IMR-90 (cell line): ENCODE results near the gene HDAC3. TPM values are rescaled to one million over a fixed set of nuclear protein-coding genes. Genes with fewer than 3 reads are reported as not detected.
A peak's percentile ranks its signal among the peaks of the same experiment; 100 is the strongest.

Experiments used
- ATAC-seq: fragments of 200-7000 bp; cut with Tn5 transposase; 2 replicates; pipeline ENCODE4 v1.9.1; 2020; ENCODE audit warnings: low read depth, mild to moderate bottlenecking, moderate library complexity
- BruUV-seq: library from RNA; stranded (reverse); fragments of 400-500 nt; replicated peaks from 2 replicates; lab custom pipeline; 2021; lab: Mats Ljungman, UMichigan
- CTCF ChIA-PET: fragments of 300-600 bp; formaldehyde crosslinking; extraction: SDS; loops from one replicate; lab custom pipeline; 2021; ENCODE audit warnings: antibody characterized with exemption; lab: Yijun Ruan, JAX
- POLR2A ChIA-PET: fragments of 300-600 bp; sonication (Branson Sonifier 250); formaldehyde crosslinking; loops from one replicate; lab custom pipeline; 2022; ENCODE audit warnings: antibody characterized with exemption; ENCODE audit not compliant: unreplicated experiment; lab: Charles Lee
- DNase-seq: peaks from one replicate; pipeline ENCODE4 v3.0.0; 2013
- H2AFZ ChIP-seq: replicated peaks from 2 replicates; pipeline ENCODE3; 2013; ENCODE audit warnings: low read length, mild to moderate bottlenecking; ENCODE audit not compliant: poor library complexity
- H2AK5ac ChIP-seq: 2 replicates; pipeline ENCODE4 v1.6.1; 2013; ENCODE audit warnings: low read depth, low read length, inconsistent platforms
- H2AK9ac ChIP-seq: replicated peaks from 2 replicates; pipeline ENCODE3; 2013; ENCODE audit warnings: mild to moderate bottlenecking, low read depth, low read length, moderate library complexity; ENCODE audit not compliant: poor library complexity
- H2BK120ac ChIP-seq: 2 replicates; pipeline ENCODE4 v1.6.1; 2013; ENCODE audit warnings: low read depth, low read length, inconsistent platforms
- H2BK15ac ChIP-seq: 3 replicates; pipeline ENCODE4 v1.6.1; 2013; ENCODE audit warnings: low read depth, low read length, inconsistent platforms
- H2BK20ac ChIP-seq: 2 replicates; pipeline ENCODE4 v1.6.1; 2013; ENCODE audit warnings: low read depth, mild to moderate bottlenecking, inconsistent platforms, low read length, moderate library complexity
- H2BK5ac ChIP-seq: 2 replicates; pipeline ENCODE4 v1.6.1; 2013; ENCODE audit warnings: mild to moderate bottlenecking, low read depth, low read length, inconsistent platforms; ENCODE audit not compliant: poor library complexity, severe bottlenecking
- H3K14ac ChIP-seq: replicated peaks from 2 replicates; pipeline ENCODE4 v1.6.1; 2013; ENCODE audit warnings: low read depth, low read length, inconsistent platforms
- H3K18ac ChIP-seq: 2 replicates; pipeline ENCODE4 v1.6.1; 2013; ENCODE audit warnings: low read depth, low read length, control low read depth
- H3K23ac ChIP-seq: 2 replicates; pipeline ENCODE4 v1.6.1; 2013; ENCODE audit warnings: low read depth, low read length, inconsistent platforms
- H3K27ac ChIP-seq: 2 replicates; pipeline ENCODE4 v1.5.1; 2013; ENCODE audit warnings: mild to moderate bottlenecking, control low read depth, low read length; ENCODE audit not compliant: insufficient read depth
- H3K27me3 ChIP-seq: 2 replicates; pipeline ENCODE4 v1.6.1; 2013; ENCODE audit warnings: low read length; ENCODE audit not compliant: control insufficient read depth, insufficient read depth
- H3K36me3 ChIP-seq: 2 replicates; pipeline ENCODE4 v1.6.1; 2013; ENCODE audit warnings: low read length, mixed read lengths; ENCODE audit not compliant: control insufficient read depth, insufficient read depth
- H3K4ac ChIP-seq: 2 replicates; pipeline ENCODE4 v1.6.1; 2013; ENCODE audit warnings: low read depth, low read length, inconsistent platforms
- H3K4me1 ChIP-seq: 2 replicates; pipeline ENCODE4 v1.6.1; 2013; ENCODE audit warnings: low read length, mixed read lengths; ENCODE audit not compliant: control insufficient read depth, insufficient read depth
- H3K4me2 ChIP-seq: 2 replicates; pipeline ENCODE4 v1.6.1; 2013; ENCODE audit warnings: low read depth, mild to moderate bottlenecking, control low read depth, low read length, moderate library complexity
- H3K4me3 ChIP-seq: 2 replicates; pipeline ENCODE4 v1.5.1; 2013; ENCODE audit warnings: low read depth, mild to moderate bottlenecking, control low read depth, low read length, moderate library complexity; ENCODE audit not compliant: insufficient read depth
- H3K56ac ChIP-seq: 2 replicates; pipeline ENCODE4 v1.6.1; 2013; ENCODE audit warnings: low read length, inconsistent platforms; ENCODE audit not compliant: insufficient read depth; ENCODE audit errors: extremely low read depth
- H3K79me1 ChIP-seq, 2 experiments: 2 replicates each; pipeline ENCODE4 v1.6.1; 2013; ENCODE audit warnings: low read length in 2 of 2, inconsistent platforms in 1 of 2, low read depth in 1 of 2
- H3K9ac ChIP-seq: 2 replicates; pipeline ENCODE4 v1.6.1; 2013; ENCODE audit warnings: low read depth, low read length, control low read depth
- H3K9me1 ChIP-seq: 2 replicates; pipeline ENCODE4 v1.6.1; 2013; ENCODE audit warnings: low read length, inconsistent platforms; ENCODE audit not compliant: insufficient read depth
- H3K9me3 ChIP-seq: 2 replicates; pipeline ENCODE4 v1.6.1; 2013; ENCODE audit warnings: low read length; ENCODE audit not compliant: control insufficient read depth, insufficient read depth
- H4K20me1 ChIP-seq: 2 replicates; pipeline ENCODE4 v1.6.1; 2013; ENCODE audit warnings: low read length, inconsistent platforms; ENCODE audit not compliant: insufficient read depth
- H4K5ac ChIP-seq: 2 replicates; pipeline ENCODE4 v1.6.1; 2013; ENCODE audit warnings: mild to moderate bottlenecking, low read depth, low read length, control low read depth
- H4K8ac ChIP-seq, 2 experiments: 2 replicates each; pipeline ENCODE4 v1.6.1; 2013; ENCODE audit warnings: low read depth in 2 of 2, low read length in 2 of 2, control low read depth in 1 of 2, inconsistent platforms in 1 of 2
- H4K91ac ChIP-seq: 2 replicates; pipeline ENCODE4 v1.6.1; 2013; ENCODE audit warnings: low read depth, low read length, inconsistent platforms; ENCODE audit not compliant: insufficient read depth
- BHLHE40 ChIP-seq: fragments of 150-350 bp; IDR thresholded peaks from 2 replicates; pipeline ENCODE4 v1.6.1; 2016; ENCODE audit warnings: mild to moderate bottlenecking, low read depth, low read length
- CEBPB ChIP-seq: IDR thresholded peaks from 2 replicates; pipeline ENCODE4 v1.6.1; 2012; ENCODE audit warnings: low read depth, low read length, improper control_type of control experiment
- CHD1 ChIP-seq: IDR thresholded peaks from 2 replicates; pipeline ENCODE4 v1.6.1; 2012; ENCODE audit warnings: low read depth, low read length, improper control_type of control experiment
- ELK1 ChIP-seq: fragments of 150-350 bp; IDR thresholded peaks from 2 replicates; pipeline ENCODE4 v1.6.1; 2016; ENCODE audit warnings: low read depth, mild to moderate bottlenecking, low read length, moderate library complexity, borderline replicate concordance
- FOS ChIP-seq: fragments of 150-350 bp; IDR thresholded peaks from 2 replicates; pipeline ENCODE4 v1.6.1; 2016; ENCODE audit warnings: low read depth, low read length
- MAFK ChIP-seq: IDR thresholded peaks from 2 replicates; pipeline ENCODE4 v1.6.1; 2012; ENCODE audit warnings: low read depth, low read length, improper control_type of control experiment
- MAZ ChIP-seq: IDR thresholded peaks from 2 replicates; pipeline ENCODE4 v1.6.1; 2012; ENCODE audit warnings: low read depth, mild to moderate bottlenecking, low read length, improper control_type of control experiment, moderate library complexity, borderline replicate concordance
- MXI1 ChIP-seq: IDR thresholded peaks from 2 replicates; pipeline ENCODE4 v1.6.1; 2012; ENCODE audit warnings: low read depth, mild to moderate bottlenecking, low read length, moderate library complexity, borderline replicate concordance
- NFE2L2 ChIP-seq: fragments of 150-350 bp; IDR thresholded peaks from 2 replicates; pipeline ENCODE4 v1.6.1; 2016; ENCODE audit warnings: low read depth, mild to moderate bottlenecking, low read length
- POLR2A ChIP-seq: IDR thresholded peaks from 2 replicates; pipeline ENCODE4 v1.6.1; 2012; ENCODE audit warnings: mild to moderate bottlenecking, low read depth, low read length
- RAD21 ChIP-seq: IDR thresholded peaks from 2 replicates; pipeline ENCODE4 v1.6.1; 2012; ENCODE audit warnings: low read length, improper control_type of control experiment
- RCOR1 ChIP-seq: IDR thresholded peaks from 2 replicates; pipeline ENCODE4 v1.6.1; 2012; ENCODE audit warnings: mild to moderate bottlenecking, low read length, improper control_type of control experiment; ENCODE audit not compliant: insufficient replicate concordance
- SMC3 ChIP-seq: fragments of 150-350 bp; IDR thresholded peaks from 2 replicates; pipeline ENCODE4 v1.6.1; 2016; ENCODE audit warnings: low read depth, mild to moderate bottlenecking, antibody characterized with exemption, low read length, moderate library complexity
- USF2 ChIP-seq: fragments of 150-350 bp; IDR thresholded peaks from 2 replicates; pipeline ENCODE4 v1.6.1; 2017; ENCODE audit warnings: mild to moderate bottlenecking, antibody characterized with exemption, low read length, low read depth
- WGBS, 2 experiments: methylation state at CpG; one replicate each; pipeline versions ENCODE4 v1.1.5 to v1.1.7; 2013; ENCODE audit warnings: missing lambda C conversion rate in 2 of 2; ENCODE audit not compliant: insufficient read length in 1 of 2; ENCODE audit errors: extremely low coverage in 2 of 2; 5-methylcytosine and 5-hydroxymethylcytosine counted together
- dilution Hi-C: fragments of 300-500 bp; cut with HindIII; formaldehyde crosslinking; loops from one replicate; pipeline ENCODE4 v1.14.3; 2018; ENCODE audit warnings: low sequenced_read_pairs; ENCODE audit not compliant: unreplicated experiment
- in situ Hi-C: fragments of 300-500 bp; cut with MboI; formaldehyde crosslinking; loops from 3 replicates; pipeline ENCODE4 v1.14.3; 2019; ENCODE audit warnings: low sequenced_read_pairs, inconsistent platforms, mixed read lengths
- intact Hi-C: fragments of 100-400 bp; cut with micrococcal nuclease; formaldehyde crosslinking; loops from 2 replicates; pipeline ENCODE4 v1.10.0; 2022
- polyA plus RNA-seq, 3 experiments: library from polyadenylated mRNA; depleted of rRNA; stranded (reverse); fragments of >200 nt; gene quantifications; 2 replicates each; pipeline ENCODE4 v1.2.3, GENCODE V29; 2012; ENCODE audit warnings: low replicate concordance in 1 of 3
- total RNA-seq: library from RNA; depleted of rRNA; stranded (reverse); fragments of >200 nt; gene quantifications from 2 replicates; pipeline ENCODE4 v1.2.3, GENCODE V29; 2012

The HDAC3 gene
- total and polyA plus RNA-seq, 2 of the 4 experiments (the other 2 are of a cell fraction): 84.2 to 89.7 TPM

- TF ChIP-seq MAFK: no peak
- peak; percentile 97 for TF ChIP-seq CEBPB
- TF ChIP-seq CHD1: no peak
These were observed 32.5 kb downstream of the HDAC3 start (continued) for GRCh38 chr5:141603923-141604717.

GRCh38 chr5:141602606-141603005 is 34.0 kb downstream of the HDAC3 start:
- Histone ChIP-seq H3K9ac (no peak overlapping the region), H2AK9ac (no peak overlapping the region), H4K91ac (no peak overlapping the region), H3K36me3 (no peaks in the 10 kb centered on the region), H2BK120ac (no peak overlapping the region), H2BK5ac (no peak overlapping the region), H3K14ac (no peak overlapping the region), H3K27me3 (no peaks in the 10 kb centered on the region), H2AFZ (no peak overlapping the region), H2BK15ac (no peak overlapping the region), H3K4me2 (no peak overlapping the region), H2BK20ac (no peak overlapping the region), H3K9me1 (peaks cover 5% of the 10 kb centered on the region), H3K9me3 (no peaks in the 10 kb centered on the region), H3K79me1 (peaks cover 23 to 54% of the 10 kb centered on the region in 2 experiments), H3K4me1 (peaks cover 4% of the 10 kb centered on the region), H3K56ac (no peak overlapping the region), H3K4me3 (no peak overlapping the region), H3K4ac (no peak overlapping the region), H3K18ac (no peak overlapping the region), H4K5ac (no peak overlapping the region), H2AK5ac (no peak overlapping the region), H3K23ac (no peak overlapping the region), H4K20me1 (peaks cover 3% of the 10 kb centered on the region; the same call in 1 of the 2 replicates), H3K27ac (no peak overlapping the region), H4K8ac (no peak overlapping the region)
- ATAC-seq (no peak), DNase-seq (no peak)
- POLR2A ChIA-PET: no interaction called here
- CTCF ChIA-PET: interaction anchor here (3.3 kb wide), 1 partner anchor 10 kb away, joined by 18 read pairs; no protein-coding TSS in a partner anchor
- dilution Hi-C loops: no loop called here
- WGBS, 2 experiments: no CpG with 5 or more reads among the region's 1 CpG
- no TSS peak for BruUV-seq
- in situ Hi-C loops: no loop called here
- intact Hi-C loops: no loop called here
- TF ChIP-seq BHLHE40 (no peak), CEBPB (no peak), POLR2A (no peak), MAZ (no peak), USF2 (no peak), NFE2L2 (no peak), CHD1 (no peak), FOS (no peak), SMC3 (no peak), ELK1 (no peak), MXI1 (no peak), RCOR1 (no peak), RAD21 (no peak)
